Body of pancreas (tissue), 4 donors: ENCODE data around the gene ISG20. TPM values are rescaled to one million over a fixed set of nuclear protein-coding genes. Genes with fewer than 3 reads are reported as not detected.

ENCODE experiments used
- ATAC-seq: fragments of 150-250 bp; one replicate; pipeline ENCODE4 v1.9.1; 2016
- DNase-seq, 4 donors: peaks; one replicate each; pipeline ENCODE4 v3.0.0-alpha.2; 2019
- H3K27ac ChIP-seq, 4 donors: fragments of 200-600 bp; sonication (generic); 1 replicate in 3 of 4; 2 replicates in 1 of 4; pipeline versions ENCODE4 v1.5.1 to v1.6.1; 2016 to 2019; ENCODE audit warnings: mild to moderate bottlenecking in 1 of 4, mixed read lengths in 1 of 4, moderate library complexity in 1 of 4
- H3K27me3 ChIP-seq, 2 donors: fragments of 200-600 bp; sonication (generic); one replicate each; pipeline ENCODE4 v1.6.0; 2016; ENCODE audit warnings: mild to moderate bottlenecking in 1 of 2
- H3K36me3 ChIP-seq, 2 donors: fragments of 200-600 bp; sonication (generic); replicated peaks in 1 of 2; 2 replicates each; pipeline ENCODE4 v1.5.1; 2016; ENCODE audit warnings: low read depth in 2 of 2; ENCODE audit not compliant: insufficient read depth in 1 of 2
- H3K4me1 ChIP-seq: fragments of 200-600 bp; sonication (generic); one replicate; pipeline ENCODE4 v1.6.0; 2016
- H3K4me3 ChIP-seq, 2 donors: fragments of 200-600 bp; sonication (generic); 1 replicate in 1 of 2; 2 replicates in 1 of 2; pipeline ENCODE4 v1.5.1; 2016 to 2019
- H3K9me3 ChIP-seq, 3 donors: fragments of 200-600 bp; sonication (generic); 1 replicate in 2 of 3; 2 replicates in 1 of 3; pipeline ENCODE4 v1.5.1; 2016
- POLR2A ChIP-seq, 3 donors: fragments of 450-650 bp; IDR thresholded peaks; one replicate each; pipeline ENCODE4 v1.6.1; 2016; ENCODE audit warnings: antibody characterized with exemption in 3 of 3, mild to moderate bottlenecking in 2 of 3
- WGBS, 2 donors: methylation state at CpG; one replicate each; pipeline ENCODE4 v1.1.5; 2017; 5-methylcytosine and 5-hydroxymethylcytosine counted together
- intact Hi-C: fragments of 100-400 bp; cut with DNase I; formaldehyde crosslinking; loops from one replicate; pipeline ENCODE4 v1.15.1; 2023
- microRNA counts, 2 donors: library from miRNA; unstranded; fragments of <30 nt; microRNA quantifications; one replicate each; lab custom pipeline; 2017
- microRNA-seq, 2 donors: library from miRNA; unstranded; fragments of <30 nt; microRNA quantifications; one replicate each; pipeline ENCODE4, GENCODE V29; 2016; ENCODE audit warnings: borderline number of aligned reads in 2 of 2, borderline replicate concordance in 2 of 2
- small RNA-seq: library from RNA; depleted of rRNA; stranded (forward); fragments of <200 nt; gene quantifications from one replicate; pipeline ENCODE3, GENCODE V24; 2016
- total RNA-seq, 2 donors: library from RNA; depleted of rRNA; stranded (reverse); fragments of >200 nt; gene quantifications; one replicate each; pipeline ENCODE4 v1.1.0, GENCODE V29; 2016
- TF ChIP-seq, protein P1 (sequence below), 7 experiments: fragments of 450-650 bp in 4 of 7; fragments of 200-600 bp in 3 of 7; sonication (generic) in 3 of 7; IDR thresholded peaks; one replicate each; pipeline ENCODE4 v1.5.1; 2016 to 2019; ENCODE audit warnings: antibody characterized with exemption in 7 of 7

ISG20 gene
- total RNA-seq, 2 donors from 2014 or later = 2.9 to 25.4 TPM

DNA sequence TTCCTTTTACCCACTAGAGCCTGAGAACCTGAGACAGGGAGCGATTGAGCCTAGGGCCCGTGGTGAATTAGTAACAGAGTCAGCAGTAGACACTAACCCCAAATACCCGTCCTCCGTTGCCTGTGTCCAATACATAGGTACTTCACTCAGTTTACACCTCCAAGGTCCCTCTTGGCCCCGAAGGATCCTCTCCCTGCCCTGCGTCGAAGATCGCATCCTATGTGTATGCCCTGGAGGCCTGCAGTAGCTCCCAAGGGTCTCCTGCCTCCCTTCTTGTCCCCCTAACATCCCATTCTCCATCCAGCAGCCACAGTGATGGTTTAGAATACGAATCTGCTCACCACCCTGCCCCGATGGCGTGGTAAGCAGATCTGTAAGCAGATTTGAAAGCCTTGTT lies 67.0 kb downstream of the ISG20 start:
- intact Hi-C loops = no loop called here
- H3K27ac ChIP-seq = no peak overlapping the region

More for the DNA sequence above, 67.0 kb downstream of the ISG20 start:
- Histone ChIP-seq H3K9me3 (no peaks in the 10 kb centered on the region), H3K27me3 (no peaks in the 10 kb centered on the region), H3K4me3 (no peak overlapping the region), H3K36me3 (no peaks in the 10 kb centered on the region), H3K4me1 (peaks cover 13% of the 10 kb centered on the region)
- 72 to 83% methylated on average over 11 of the region's 11 CpGs for WGBS, 2 donors
- no peak for DNase-seq
- no peak for ATAC-seq
- TF ChIP-seq, protein P1, sequence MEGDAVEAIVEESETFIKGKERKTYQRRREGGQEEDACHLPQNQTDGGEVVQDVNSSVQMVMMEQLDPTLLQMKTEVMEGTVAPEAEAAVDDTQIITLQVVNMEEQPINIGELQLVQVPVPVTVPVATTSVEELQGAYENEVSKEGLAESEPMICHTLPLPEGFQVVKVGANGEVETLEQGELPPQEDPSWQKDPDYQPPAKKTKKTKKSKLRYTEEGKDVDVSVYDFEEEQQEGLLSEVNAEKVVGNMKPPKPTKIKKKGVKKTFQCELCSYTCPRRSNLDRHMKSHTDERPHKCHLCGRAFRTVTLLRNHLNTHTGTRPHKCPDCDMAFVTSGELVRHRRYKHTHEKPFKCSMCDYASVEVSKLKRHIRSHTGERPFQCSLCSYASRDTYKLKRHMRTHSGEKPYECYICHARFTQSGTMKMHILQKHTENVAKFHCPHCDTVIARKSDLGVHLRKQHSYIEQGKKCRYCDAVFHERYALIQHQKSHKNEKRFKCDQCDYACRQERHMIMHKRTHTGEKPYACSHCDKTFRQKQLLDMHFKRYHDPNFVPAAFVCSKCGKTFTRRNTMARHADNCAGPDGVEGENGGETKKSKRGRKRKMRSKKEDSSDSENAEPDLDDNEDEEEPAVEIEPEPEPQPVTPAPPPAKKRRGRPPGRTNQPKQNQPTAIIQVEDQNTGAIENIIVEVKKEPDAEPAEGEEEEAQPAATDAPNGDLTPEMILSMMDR (IDR thresholded peaks at IDR 0.05) = no peak
- TF ChIP-seq POLR2A (IDR thresholded peaks at IDR 0.05) = no peak

MicroRNA genes within 50 kb of the gene (microRNA counts, 767-probe panel; counts per million panel counts)
- 0 to 736 counts per million in 2 donors for microRNA hsa-miR-1179 (lab: Ali Mortazavi, UCI)
- 2,798 to 6,649 counts per million in 2 donors for microRNA hsa-miR-7-5p (lab: Ali Mortazavi, UCI)

Small RNA genes within 50 kb of the gene (microRNA-seq; reads per million reads assigned to microRNA genes)
- 0.93 to 5.8 reads per million in 2 donors for gene MIR1179
- 0 reads per million in 2 donors for gene MIR3529
- gene MIR7-2 = 0 reads per million in 2 donors

Small RNA genes within 50 kb of the gene (small RNA-seq; reads per million reads assigned to genes)
- gene MIR1179 (not detected), gene MIR7-2 (not detected)

Other genes starting within 250 kb of the ISG20 start
- 10 to 100 TPM in 1 of 2 donors, 1 to 10 TPM in 1; 9.6 to 16.2 TPM for gene MRPL46, start 171.6 kb upstream of the ISG20 start, total RNA-seq
- gene MRPS11, start 171.3 kb upstream of the ISG20 start, total RNA-seq = 10 to 100 TPM; 16.2 to 35.5 TPM
- 1 to 10 TPM; 8.2 to 8.3 TPM for gene DET1, start 92.3 kb upstream of the ISG20 start, total RNA-seq
- 10 to 100 TPM; 20.4 to 23.3 TPM for gene AEN, start 17.7 kb upstream of the ISG20 start, total RNA-seq
- 1 to 10 TPM in 1 of 2 donors, not detected in 1; 1.6 TPM for gene ACAN, start 164.4 kb downstream of the ISG20 start, total RNA-seq